Activated CD4-positive, alpha-beta T cell treated with anti-CD3 and anti-CD28 coated beads, Interleukin-2, Interleukin-4, amounts not matched to agents 100 ng/mL and 50 ng/mL, durations not matched to agents 16 hours and 8 hours (primary cell): ENCODE data around the gene METTL9.
"Not testable (repeated sequence)": the region's sequence is repeated elsewhere in the genome, so short reads cannot be mapped to it uniquely, and the experiment has no call there.

ENCODE experiments used
- DNase-seq: peaks from one replicate; pipeline ENCODE4 v3.0.0-alpha.2; 2020; ENCODE audit warnings: low spot score

Gene METTL9

GRCh38 chr16:21599122-21600030 is at the start of gene METTL9:
Gene METTL9, plus strand, starts transcription at chr16:21599577. Its CDS starts 157 bp downstream, at chr16:21599734.
- peak; percentile 96 for DNase-seq

DNA sequence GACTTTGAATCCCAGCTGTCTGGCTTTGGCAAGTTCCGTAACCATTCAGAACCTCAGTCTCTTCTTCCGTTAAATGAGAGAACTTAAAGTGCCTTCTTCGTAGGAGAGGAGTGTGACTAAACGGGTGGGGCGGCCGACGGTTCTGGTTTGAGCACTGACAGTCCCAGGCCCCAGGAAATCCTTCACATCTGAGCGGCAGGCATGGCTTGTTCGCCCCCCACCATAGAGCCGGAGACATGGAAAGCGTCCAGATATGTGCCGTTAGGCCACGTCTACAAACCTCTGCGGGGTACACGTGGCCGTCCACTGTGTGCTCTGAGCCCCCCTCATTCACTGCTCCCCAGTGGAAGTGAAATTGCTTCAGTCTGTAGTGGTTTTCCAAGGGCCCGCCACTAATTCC is 49.4 kb upstream of the METTL9 start:
- not testable (repeated sequence) for DNase-seq

GRCh38 chr16:21550435-21550834 is 48.9 kb upstream of the METTL9 start:
- not testable (repeated sequence) for DNase-seq

DNA sequence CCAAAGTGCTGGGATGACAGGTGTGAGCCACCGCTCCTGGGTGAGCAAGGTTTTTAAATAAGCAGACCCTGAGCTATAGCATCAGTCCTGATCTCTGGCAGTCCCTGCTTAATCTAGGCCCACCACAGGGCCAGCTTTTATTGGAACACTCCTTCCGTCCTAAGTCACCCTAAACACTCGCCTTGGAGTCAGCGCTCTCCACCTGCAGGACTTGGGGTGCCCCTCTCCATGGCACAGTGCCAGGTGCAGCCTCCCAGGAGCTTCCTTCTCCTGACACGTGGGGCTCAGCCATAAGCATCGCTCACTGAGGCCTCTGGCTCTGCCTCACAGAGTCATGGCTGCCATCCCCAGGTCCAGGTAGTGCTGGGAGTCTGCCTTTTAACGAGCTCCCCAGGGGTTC is 48.3 kb upstream of the METTL9 start:
- not testable (repeated sequence) for DNase-seq

DNA sequence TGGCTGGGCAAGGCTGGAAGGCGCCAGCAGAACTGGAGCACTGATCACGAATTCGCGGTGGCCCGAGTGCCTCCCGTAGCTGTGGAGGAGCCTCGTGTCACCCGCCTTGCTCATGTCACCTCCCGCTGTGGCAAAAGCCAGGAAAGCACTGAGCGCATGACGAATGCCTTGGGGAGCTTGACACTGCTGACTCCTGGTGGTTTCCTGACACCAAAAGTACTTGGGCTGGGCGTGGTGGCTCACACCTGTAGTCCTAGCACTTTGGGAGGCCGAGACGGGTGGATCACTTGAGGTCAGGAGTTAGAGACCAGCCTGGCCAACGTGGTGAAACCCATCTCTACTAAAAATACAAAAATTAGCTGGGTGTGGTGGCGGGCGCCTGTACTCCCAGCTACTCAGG is 47.8 kb upstream of the METTL9 start:
- DNase-seq, result not testable (repeated sequence)

GRCh38 chr16:21553481-21554296 is 45.7 kb upstream of the METTL9 start:
- DNase-seq, result not testable (repeated sequence)

DNA sequence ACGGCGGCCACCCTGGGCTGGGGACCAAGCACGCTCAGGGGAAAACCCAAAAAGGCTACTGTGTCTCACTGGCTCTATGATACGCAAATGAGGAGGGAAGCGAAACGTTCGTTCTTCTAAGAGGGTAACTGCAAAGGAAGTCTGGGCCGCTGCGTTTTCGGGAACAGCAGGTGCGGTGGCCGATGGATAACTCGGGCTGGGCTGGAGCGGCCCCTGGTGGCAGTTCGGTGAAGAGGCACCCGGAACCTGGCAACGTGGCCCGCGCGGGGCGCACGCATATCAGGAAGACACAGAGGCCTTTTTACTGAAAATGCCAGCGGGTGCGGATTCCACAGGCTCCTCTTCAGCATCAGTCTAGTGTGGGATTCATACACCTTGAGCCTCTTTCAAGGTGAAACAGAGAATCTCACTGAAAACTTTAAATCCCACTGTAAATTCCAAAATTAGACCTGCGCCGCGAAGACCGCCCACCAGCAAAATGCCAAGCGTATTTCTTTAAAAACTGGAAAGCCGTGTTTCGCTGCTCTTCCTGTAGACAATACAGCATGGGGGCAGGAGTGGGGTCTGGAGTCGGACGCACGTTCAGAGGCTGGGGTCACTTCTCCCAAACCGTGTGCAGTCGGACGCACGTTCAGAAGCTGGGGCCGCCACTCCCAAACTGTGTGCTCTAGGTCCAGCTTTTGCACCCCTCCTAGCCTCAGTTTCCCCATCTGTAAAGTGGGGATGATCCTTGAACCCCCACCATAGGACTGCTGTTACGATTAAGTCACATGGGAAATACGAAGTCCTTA is 44.4 kb upstream of the METTL9 start:
- DNase-seq, result peak; percentile 98

GRCh38 chr16:21555621-21556020 is 43.8 kb upstream of the METTL9 start:
- not testable (repeated sequence) for DNase-seq

GRCh38 chr16:21556026-21556595 is 43.3 kb upstream of the METTL9 start:
- DNase-seq, result not testable (repeated sequence)

GRCh38 chr16:21556651-21557241 is 42.6 kb upstream of the METTL9 start:
- DNase-seq, result not testable (repeated sequence)

DNA sequence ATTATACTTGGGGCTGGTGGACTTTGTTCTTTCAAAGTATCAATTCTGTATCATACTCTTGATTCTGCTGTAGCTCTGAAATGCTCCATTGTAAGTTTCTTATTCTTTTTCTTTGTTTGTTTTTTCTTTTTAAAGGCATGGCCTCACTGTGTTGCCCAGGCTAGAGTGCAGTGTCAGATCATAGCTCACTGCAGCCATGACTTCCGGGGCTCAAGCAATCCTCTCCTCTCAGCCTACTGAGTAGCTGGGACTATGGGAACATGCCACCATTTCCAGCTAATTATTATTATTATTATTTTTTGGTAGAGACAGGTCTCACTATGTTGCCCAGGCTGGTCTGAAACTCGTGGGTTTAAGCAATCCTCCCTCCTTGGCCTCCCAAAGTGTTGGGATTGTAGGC is 38.9 kb upstream of the METTL9 start:
- DNase-seq, result no peak

DNA sequence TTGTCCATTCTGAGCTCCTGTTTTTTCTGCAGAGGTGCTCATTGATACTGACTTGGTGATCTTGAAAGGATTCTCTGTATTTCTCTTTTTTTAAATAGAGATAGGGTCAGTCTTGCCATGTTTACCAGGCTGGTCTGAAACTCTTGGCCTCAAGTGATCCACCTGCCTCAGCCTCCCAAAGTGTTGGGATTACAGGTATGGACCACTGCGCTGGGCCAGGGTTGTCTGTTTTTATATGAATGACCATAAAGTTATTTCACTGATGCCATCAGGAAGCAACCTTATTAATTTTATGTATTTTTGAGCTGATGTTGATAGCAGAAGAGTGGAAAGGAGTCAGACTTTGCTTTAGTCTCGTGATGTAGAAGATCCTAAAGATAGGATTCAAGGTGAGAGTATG is 35.7 kb upstream of the METTL9 start:
- no peak for DNase-seq

DNA sequence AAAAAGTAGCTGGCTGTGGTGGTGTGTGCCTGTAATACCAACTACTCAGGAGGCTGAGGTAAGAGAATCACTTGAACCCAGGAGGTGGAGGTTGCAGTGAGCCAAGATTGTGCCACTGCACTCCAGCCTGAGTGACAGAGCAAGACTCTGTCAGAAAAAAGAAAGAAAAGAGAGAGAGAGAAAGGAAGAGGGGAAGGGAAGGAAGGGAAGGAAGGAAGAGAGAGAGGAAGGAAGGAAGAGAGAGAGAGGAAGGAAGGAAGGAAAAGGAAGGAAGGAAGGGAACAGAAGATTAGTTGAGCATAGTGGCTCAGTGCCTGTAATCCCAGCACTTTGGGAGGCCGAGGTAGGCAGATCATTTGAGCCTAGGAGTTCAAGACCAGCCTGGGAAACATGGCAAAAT is 35.0 kb upstream of the METTL9 start:
- DNase-seq, result not testable (repeated sequence)

- no peak for DNase-seq
Observed at GRCh38 chr16:21565507-21565860, 33.9 kb upstream of the METTL9 start.

- DNase-seq, result no peak
Observed at GRCh38 chr16:21565861-21566669, 33.3 kb upstream of the METTL9 start.

DNA sequence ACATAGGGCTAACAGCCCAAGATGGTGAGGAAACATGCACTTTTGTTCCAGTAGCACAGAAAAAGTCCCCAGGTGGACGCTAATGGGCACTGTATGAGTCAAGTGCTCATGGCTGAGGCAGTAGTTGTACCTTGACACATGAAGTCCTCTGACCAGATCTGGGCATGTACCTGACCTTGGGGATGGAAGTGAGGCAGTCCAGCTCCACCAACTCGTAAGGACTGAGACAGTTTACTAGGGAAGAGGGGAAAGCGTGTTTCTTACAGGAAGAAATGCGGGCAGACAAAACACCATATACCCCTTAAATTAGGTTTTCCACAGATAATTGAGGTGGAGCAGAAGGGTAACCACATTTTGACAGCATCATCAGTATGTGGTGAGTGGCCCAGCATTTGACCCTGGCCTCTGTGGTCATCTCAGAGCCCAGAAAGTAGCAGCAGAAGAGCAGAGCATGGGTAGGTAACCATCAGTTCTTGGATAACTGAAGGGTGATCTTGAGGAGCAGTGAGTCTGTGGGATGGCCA is 32.4 kb upstream of the METTL9 start:
- DNase-seq, result no peak

- DNase-seq, result not testable (repeated sequence)
Observed at GRCh38 chr16:21567496-21567895, 31.9 kb upstream of the METTL9 start.

DNA sequence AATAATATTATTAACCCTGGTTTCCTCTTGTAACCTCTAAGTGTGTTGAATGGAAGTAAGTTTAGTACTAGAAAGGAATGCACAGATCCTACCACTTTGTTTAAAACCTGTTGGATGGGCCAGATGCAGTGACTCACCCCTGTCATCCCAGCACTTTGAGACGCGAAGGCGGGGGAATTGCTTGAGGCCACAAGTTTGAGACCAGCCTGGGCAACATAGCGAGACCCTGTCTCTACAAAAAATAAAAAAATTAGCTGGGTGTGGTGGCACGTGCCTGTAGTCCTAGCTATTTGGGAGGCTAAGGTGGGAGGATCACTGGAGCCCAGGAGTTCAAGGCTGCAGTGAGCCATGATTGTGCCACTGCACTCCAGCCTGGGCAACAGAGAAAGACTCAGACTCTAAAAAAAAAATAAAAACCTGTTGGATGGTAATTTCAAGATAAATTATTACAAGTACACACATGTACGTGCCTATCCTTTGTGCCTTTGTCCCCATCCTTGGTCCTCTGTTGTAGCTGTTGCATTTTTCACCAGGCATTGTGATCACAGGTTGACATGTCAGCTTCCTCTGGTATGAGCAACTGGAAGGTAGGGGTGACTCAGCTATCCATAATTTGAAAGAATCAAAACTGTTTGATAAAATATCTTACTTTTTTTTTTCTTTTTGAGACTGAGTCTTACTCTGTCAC is 30.7 kb upstream of the METTL9 start:
- no peak for DNase-seq

GRCh38 chr16:21570676-21571017 is 28.7 kb upstream of the METTL9 start:
- no peak for DNase-seq

GRCh38 chr16:21573506-21573905 is 25.9 kb upstream of the METTL9 start:
- DNase-seq, result not testable (repeated sequence)
